Lung (tissue), 12 donors: ENCODE measurements around the gene BSN. TPM values are rescaled to one million over a fixed set of nuclear protein-coding genes. Genes with fewer than 3 reads are reported as not detected.

Source experiments
- ATAC-seq: fragments of 200-7000 bp; cut with Tn5 transposase; one replicate; pipeline ENCODE4 v1.9.1; 2020; ENCODE audit warnings: moderate number of reproducible peaks; ENCODE audit not compliant: insufficient read depth, low FRiP score
- DNase-seq, 3 donors: peaks; one replicate each; pipeline ENCODE4 v3.0.0-alpha.2; 2013 to 2017
- H3K27ac ChIP-seq, 2 donors: one replicate each; pipeline ENCODE4 v1.5.1; 2013; ENCODE audit warnings: mild to moderate bottlenecking in 2 of 2, moderate library complexity in 2 of 2, control low read depth in 1 of 2, inconsistent platforms in 1 of 2, low read depth in 1 of 2, low read length in 1 of 2
- H3K27me3 ChIP-seq, 3 donors: one replicate each; pipeline ENCODE4 v1.5.1; 2013; ENCODE audit warnings: low read length in 2 of 3; ENCODE audit not compliant: control insufficient read depth in 3 of 3, insufficient read depth in 3 of 3
- H3K36me3 ChIP-seq, 4 donors: one replicate each; pipeline ENCODE4 v1.5.1; 2013; ENCODE audit warnings: low read length in 4 of 4, mild to moderate bottlenecking in 1 of 4, moderate library complexity in 1 of 4; ENCODE audit not compliant: control insufficient read depth in 4 of 4, insufficient read depth in 4 of 4
- H3K4me1 ChIP-seq, 5 donors: one replicate each; pipeline ENCODE4 v1.5.1; 2013; ENCODE audit warnings: low read length in 5 of 5, mild to moderate bottlenecking in 2 of 5, moderate library complexity in 1 of 5; ENCODE audit not compliant: control insufficient read depth in 5 of 5, insufficient read depth in 5 of 5
- H3K4me3 ChIP-seq: one replicate; pipeline ENCODE4 v1.5.1; 2013; ENCODE audit warnings: mild to moderate bottlenecking, control low read depth, moderate library complexity
- H3K9ac ChIP-seq, 2 donors: one replicate each; pipeline ENCODE4 v1.5.1; 2013; ENCODE audit warnings: low read length in 2 of 2, control low read depth in 1 of 2; ENCODE audit not compliant: insufficient read depth in 1 of 2
- H3K9me3 ChIP-seq, 4 donors: one replicate each; pipeline ENCODE4 v1.5.1; 2013; ENCODE audit warnings: low read length in 3 of 4, mild to moderate bottlenecking in 1 of 4, moderate library complexity in 1 of 4; ENCODE audit not compliant: control insufficient read depth in 4 of 4, insufficient read depth in 3 of 4
- WGBS, 2 donors: extraction: QIAGEN DNeasy Blood & Tissue Kit; methylation state at CpG; one replicate each; pipeline ENCODE4 v1.1.7; 2013; 5-methylcytosine and 5-hydroxymethylcytosine counted together
- polyA plus RNA-seq, 2 donors: library from polyadenylated mRNA; stranded (reverse); fragments of 200-250 nt; gene quantifications; one replicate each; pipeline ENCODE4 v1.2.1, GENCODE V29; 2013
- total RNA-seq, 2 donors: library from RNA; depleted of rRNA in 1 of 2; stranded (reverse); fragments of >200 nt in 1 of 2; gene quantifications; one replicate each; pipeline ENCODE4 v1.2.1, GENCODE V29; 2014 to 2021
- TF ChIP-seq, protein P1 (sequence below): IDR thresholded peaks from 2 replicates; pipeline ENCODE4 v1.5.1; 2012; ENCODE audit warnings: mild to moderate bottlenecking; ENCODE audit errors: control extremely low read depth, extremely low read depth
- donor health status: control.
- donor health status: control.
- donor health status: Bipolar disorder and iron deficiency.
- donor health status: healthy.
- donor health status: DM: yes; HTN: yes; CAD: no.

BSN gene
- total and polyA plus RNA-seq, 4 donors = 0.09 to 0.71 (median 0.47) TPM

GRCh38 chr3:49650177-49650576 is 95.9 kb downstream of the BSN start:
- H3K36me3 ChIP-seq = no peaks in the 10 kb centered on the region
- no peak for ATAC-seq
- no peaks in the 10 kb centered on the region for H3K9me3 ChIP-seq
- H3K4me3 ChIP-seq = no peak overlapping the region
- 23 to 79% methylated on average over 1 of the region's 1 CpG for WGBS, 2 donors
- no peaks in the 10 kb centered on the region for H3K27me3 ChIP-seq
- TF ChIP-seq, protein P1, sequence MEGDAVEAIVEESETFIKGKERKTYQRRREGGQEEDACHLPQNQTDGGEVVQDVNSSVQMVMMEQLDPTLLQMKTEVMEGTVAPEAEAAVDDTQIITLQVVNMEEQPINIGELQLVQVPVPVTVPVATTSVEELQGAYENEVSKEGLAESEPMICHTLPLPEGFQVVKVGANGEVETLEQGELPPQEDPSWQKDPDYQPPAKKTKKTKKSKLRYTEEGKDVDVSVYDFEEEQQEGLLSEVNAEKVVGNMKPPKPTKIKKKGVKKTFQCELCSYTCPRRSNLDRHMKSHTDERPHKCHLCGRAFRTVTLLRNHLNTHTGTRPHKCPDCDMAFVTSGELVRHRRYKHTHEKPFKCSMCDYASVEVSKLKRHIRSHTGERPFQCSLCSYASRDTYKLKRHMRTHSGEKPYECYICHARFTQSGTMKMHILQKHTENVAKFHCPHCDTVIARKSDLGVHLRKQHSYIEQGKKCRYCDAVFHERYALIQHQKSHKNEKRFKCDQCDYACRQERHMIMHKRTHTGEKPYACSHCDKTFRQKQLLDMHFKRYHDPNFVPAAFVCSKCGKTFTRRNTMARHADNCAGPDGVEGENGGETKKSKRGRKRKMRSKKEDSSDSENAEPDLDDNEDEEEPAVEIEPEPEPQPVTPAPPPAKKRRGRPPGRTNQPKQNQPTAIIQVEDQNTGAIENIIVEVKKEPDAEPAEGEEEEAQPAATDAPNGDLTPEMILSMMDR = no peak
- no peak overlapping the region for H3K27ac ChIP-seq
- H3K9ac ChIP-seq = no peak overlapping the region
- H3K4me1 ChIP-seq = peaks cover 0 to 8% (median 2%) of the 10 kb centered on the region in 5 donors
- DNase-seq = no peak

DNA sequence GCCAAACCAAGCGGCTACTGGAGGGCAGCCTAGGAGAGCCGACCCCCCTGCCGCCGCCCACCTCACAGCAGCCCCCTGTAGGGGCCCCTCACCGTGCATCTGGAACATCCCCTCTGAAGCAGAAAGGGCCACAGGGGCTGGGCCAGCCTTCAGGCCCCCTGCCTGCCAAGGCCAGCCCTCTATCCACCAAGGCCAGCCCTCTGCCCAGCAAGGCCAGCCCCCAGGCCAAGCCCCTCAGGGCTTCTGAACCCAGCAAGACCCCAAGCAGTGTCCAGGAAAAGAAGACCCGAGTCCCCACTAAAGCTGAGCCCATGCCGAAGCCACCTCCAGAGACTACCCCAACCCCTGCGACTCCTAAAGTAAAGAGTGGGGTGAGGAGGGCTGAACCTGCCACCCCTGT is 96.4 kb downstream of the BSN start:
- Histone ChIP-seq H3K9ac (no peak overlapping the region), H3K9me3 (no peaks in the 10 kb centered on the region), H3K36me3 (no peaks in the 10 kb centered on the region), H3K4me1 (peaks cover 0 to 8% (median 2%) of the 10 kb centered on the region in 5 donors), H3K27ac (no peak overlapping the region), H3K27me3 (no peaks in the 10 kb centered on the region), H3K4me3 (no peak overlapping the region)
- no peak for DNase-seq
- TF ChIP-seq, protein P1 = no peak
- no peak for ATAC-seq
- WGBS, 2 donors = 75 to 77% methylated on average over 8 of the region's 8 CpGs

DNA sequence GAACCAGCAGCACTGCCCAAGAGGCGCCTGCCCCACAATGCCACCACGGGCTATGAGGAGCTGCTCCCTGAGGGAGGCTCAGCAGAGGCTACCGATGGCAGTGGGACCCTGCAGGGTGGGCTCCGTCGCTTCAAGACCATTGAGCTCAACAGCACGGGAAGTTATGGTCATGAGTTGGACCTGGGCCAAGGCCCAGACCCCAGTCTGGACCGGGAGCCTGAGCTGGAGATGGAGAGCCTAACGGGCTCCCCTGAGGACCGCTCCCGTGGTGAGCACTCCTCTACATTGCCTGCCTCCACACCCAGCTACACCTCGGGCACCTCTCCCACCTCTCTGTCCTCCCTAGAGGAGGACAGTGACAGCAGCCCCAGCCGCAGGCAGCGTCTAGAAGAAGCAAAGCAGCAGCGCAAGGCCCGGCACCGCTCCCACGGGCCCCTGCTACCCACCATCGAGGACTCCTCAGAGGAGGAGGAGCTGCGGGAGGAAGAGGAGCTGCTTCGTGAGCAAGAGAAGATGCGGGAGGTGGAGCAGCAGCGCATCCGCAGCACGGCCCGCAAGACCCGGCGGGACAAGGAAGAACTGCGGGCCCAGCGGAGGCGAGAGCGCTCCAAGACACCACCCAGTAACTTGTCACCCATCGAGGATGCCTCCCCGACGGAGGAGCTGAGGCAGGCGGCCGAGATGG is 98.1 kb downstream of the BSN start:
- Histone ChIP-seq H3K36me3 (no peaks in the 10 kb centered on the region), H3K9me3 (peaks cover 0 to under 1% (median 0%) of the 10 kb centered on the region in 4 donors), H3K27ac (no peak overlapping the region), H3K27me3 (no peaks in the 10 kb centered on the region), H3K4me3 (no peak overlapping the region), H3K9ac (no peak overlapping the region), H3K4me1 (peaks cover 0 to 8% (median 2%) of the 10 kb centered on the region in 5 donors)
- no peak for ATAC-seq
- DNase-seq = no peak
- whole genome bisulfite sequencing, 2 donors = 91 to 93% methylated on average over 35 to 36 of the region's 36 CpGs
- TF ChIP-seq, protein P1 = no peak

GRCh38 chr3:49652903-49653415 is 98.7 kb downstream of the BSN start:
- Histone ChIP-seq H3K27ac (no peak overlapping the region), H3K4me1 (peaks cover 0 to 5% (median 2%) of the 10 kb centered on the region in 5 donors), H3K36me3 (no peaks in the 10 kb centered on the region), H3K9me3 (peaks cover 0 to 1% (median 0%) of the 10 kb centered on the region in 4 donors), H3K27me3 (no peaks in the 10 kb centered on the region), H3K9ac (no peak overlapping the region), H3K4me3 (no peak overlapping the region)
- ATAC-seq (no peak), DNase-seq (no peak)
- WGBS, 2 donors = 91 to 92% methylated on average over 21 of the region's 21 CpGs
- TF ChIP-seq, protein P1 = no peak
